PC-3 (cell line): Measurements from ENCODE around the gene TMCC2. TPM values are rescaled to one million over a fixed set of nuclear protein-coding genes. Genes with fewer than 3 reads are reported as not detected.

Source experiments
- ATAC-seq: fragments of 200-7000 bp; cut with Tn5 transposase; 2 replicates; pipeline ENCODE4 v1.9.1; 2020; ENCODE audit warnings: mild to moderate bottlenecking, moderate library complexity
- BruUV-seq: library from RNA; stranded (reverse); fragments of 400-500 nt; replicated peaks from 2 replicates; lab custom pipeline; 2021; lab: Mats Ljungman, UMichigan
- CTCF ChIA-PET: fragments of 300-600 bp; sonication (Branson Sonifier 250); formaldehyde crosslinking; loops from one replicate; lab custom pipeline; 2022; ENCODE audit warnings: antibody characterized with exemption; lab: Charles Lee
- POLR2A ChIA-PET: fragments of 300-600 bp; sonication (Branson Sonifier 250); formaldehyde crosslinking; loops from one replicate; lab custom pipeline; 2022; ENCODE audit warnings: antibody characterized with exemption; ENCODE audit not compliant: unreplicated experiment; lab: Charles Lee
- DNase-seq: peaks from one replicate; pipeline ENCODE4 v3.0.0-alpha.2; 2015
- H2AFZ ChIP-seq: fragments of 300-600 bp; sonication (generic); 2 replicates; pipeline ENCODE4 v1.6.0; 2016; ENCODE audit warnings: antibody characterized with exemption, low read length
- H3F3A ChIP-seq: fragments of 300-600 bp; sonication (generic); one replicate; pipeline ENCODE4 v1.6.0; 2017; ENCODE audit warnings: antibody characterized with exemption, low read length, control low read depth, mild to moderate bottlenecking; ENCODE audit not compliant: unreplicated experiment
- H3K27ac ChIP-seq: fragments of 300-600 bp; sonication (generic); 2 replicates; pipeline ENCODE4 v1.5.1; 2016; ENCODE audit warnings: mild to moderate bottlenecking, low read length
- H3K27me3 ChIP-seq: fragments of 300-600 bp; sonication (generic); 2 replicates; pipeline ENCODE4 v1.6.1; 2016; ENCODE audit warnings: low read length, mixed read lengths
- H3K36me3 ChIP-seq: fragments of 300-600 bp; sonication (generic); 2 replicates; pipeline ENCODE4 v1.6.1; 2016; ENCODE audit warnings: low read depth, mixed run types, low read length, mixed read lengths
- H3K4me1 ChIP-seq: fragments of 300-600 bp; sonication (generic); 2 replicates; pipeline ENCODE4 v1.5.1; 2016; ENCODE audit warnings: low read length; ENCODE audit not compliant: insufficient read depth
- H3K4me2 ChIP-seq: fragments of 300-600 bp; sonication (generic); 2 replicates; pipeline ENCODE4 v1.6.0; 2016; ENCODE audit warnings: low read length
- H3K4me3 ChIP-seq: fragments of 300-600 bp; sonication (generic); 2 replicates; pipeline ENCODE4 v1.5.1; 2016; ENCODE audit warnings: mild to moderate bottlenecking, low read length, mixed read lengths
- H3K79me2 ChIP-seq: fragments of 300-600 bp; sonication (generic); 2 replicates; pipeline ENCODE4 v1.6.1; 2017; ENCODE audit warnings: low read length, mixed read lengths
- H3K9ac ChIP-seq: fragments of 300-600 bp; sonication (generic); 2 replicates; pipeline ENCODE4 v1.6.0; 2016; ENCODE audit warnings: mild to moderate bottlenecking, low read length
- H3K9me2 ChIP-seq: fragments of 300-600 bp; sonication (generic); replicated peaks from 2 replicates; pipeline ENCODE4 v1.6.1; 2016; ENCODE audit warnings: mixed run types, low read length, mixed read lengths
- H3K9me3 ChIP-seq: fragments of 300-600 bp; sonication (generic); 2 replicates; pipeline ENCODE4 v1.6.1; 2016; ENCODE audit warnings: low read length, mixed read lengths
- H4K20me1 ChIP-seq: fragments of 300-600 bp; sonication (generic); 2 replicates; pipeline ENCODE4 v1.6.1; 2016; ENCODE audit warnings: low read length, mixed read lengths
- CTCF ChIP-seq: fragments of 300-600 bp; sonication (generic); conservative IDR thresholded peaks from 2 replicates; pipeline ENCODE4 v1.5.1; 2017; ENCODE audit warnings: antibody characterized with exemption, low read depth, mild to moderate bottlenecking, low read length
- EZH2 ChIP-seq: fragments of 300-600 bp; sonication (generic); IDR thresholded peaks from one replicate; pipeline ENCODE4 v1.6.1; 2017; ENCODE audit warnings: antibody characterized with exemption, mild to moderate bottlenecking, low read length; ENCODE audit not compliant: unreplicated experiment
- EZH2phosphoT487 ChIP-seq: fragments of 300-600 bp; sonication (generic); IDR thresholded peaks from 2 replicates; pipeline ENCODE4 v1.6.1; 2018; ENCODE audit warnings: mild to moderate bottlenecking, antibody characterized with exemption, low read length, borderline replicate concordance
- intact Hi-C: fragments of 100-400 bp; cut with micrococcal nuclease; formaldehyde crosslinking; loops from 2 replicates; pipeline ENCODE4 v1.9.0; 2023
- total RNA-seq: library from RNA; depleted of rRNA; stranded (reverse); fragments of >200 nt; gene quantifications from 2 replicates; pipeline ENCODE4 v1.2.3, GENCODE V29; 2014

Gene TMCC2
- total RNA-seq, 1 experiment from 2014 or later, result 8.7 TPM

GRCh38 chr1:205317311-205317917 lies 89.7 kb downstream of the TMCC2 start:
- Histone ChIP-seq H3K4me2 (peak overlapping the region; percentile 54), H3K9me2 (no peaks in the 10 kb centered on the region), H3F3A (no peaks in the 10 kb centered on the region), H3K9ac (no peak overlapping the region), H2AFZ (no peak overlapping the region), H3K4me1 (peaks cover 42% of the 10 kb centered on the region), H3K27me3 (no peaks in the 10 kb centered on the region), H3K36me3 (no peaks in the 10 kb centered on the region), H4K20me1 (no peaks in the 10 kb centered on the region), H3K9me3 (no peaks in the 10 kb centered on the region), H3K4me3 (no peak overlapping the region), H3K79me2 (peaks cover 59% of the 10 kb centered on the region), H3K27ac (no peak overlapping the region)
- intact Hi-C loops, result no loop called here
- ChIA-PET POLR2A (no interaction called here), CTCF (interaction anchor here (1.1 kb wide), 2 partner anchors 33 to 44 kb away, joined by 3 to 5 read pairs; no protein-coding TSS in a partner anchor)
- DNase-seq (peak; percentile 85), ATAC-seq (peak; percentile 25)
- BruUV-seq, result no TSS peak
- no peak for TF ChIP-seq EZH2
- TF ChIP-seq EZH2phosphoT487, result no peak
- 0 out of 2 replicates have a peak, but pooled peaks have one; percentile 14 for TF ChIP-seq CTCF

- H3K4me2 ChIP-seq, result peak overlapping the region; percentile 54
- no peak overlapping the region for H2AFZ ChIP-seq
- POLR2A ChIA-PET, result no interaction called here
- H3K9ac ChIP-seq, result no peak overlapping the region
- ATAC-seq (no peak), DNase-seq (peak; percentile 40)
- H3F3A ChIP-seq, result no peaks in the 10 kb centered on the region
- H3K4me1 ChIP-seq, result peaks cover 42% of the 10 kb centered on the region
- CTCF ChIA-PET, result interaction anchor here (0.5 to 1.3 kb wide), 5 partner anchors 18 to 45 kb away, joined by 3 to 7 read pairs (median 4); no protein-coding TSS in a partner anchor
- H3K27me3 ChIP-seq, result no peaks in the 10 kb centered on the region
- no peaks in the 10 kb centered on the region for H3K9me3 ChIP-seq
- H3K9me2 ChIP-seq, result no peaks in the 10 kb centered on the region
- no peak overlapping the region for H3K27ac ChIP-seq
- H3K36me3 ChIP-seq, result no peaks in the 10 kb centered on the region
- H3K79me2 ChIP-seq, result peaks cover 59% of the 10 kb centered on the region
- intact Hi-C loops, result no loop called here
- H3K4me3 ChIP-seq, result no peak overlapping the region
- TF ChIP-seq CTCF (no peak), EZH2 (no peak), EZH2phosphoT487 (no peak)
- no TSS peak for BruUV-seq
- H4K20me1 ChIP-seq, result no peaks in the 10 kb centered on the region
These were observed 90.7 kb downstream of the TMCC2 start for GRCh38 chr1:205318231-205318991.
